CD4-positive, alpha-beta memory T cell (primary cell): ENCODE data around the gene ATP6V0E2. TPM values are rescaled to one million over a fixed set of nuclear protein-coding genes. Genes with fewer than 3 reads are reported as not detected.
A peak's percentile ranks its signal among the peaks of the same experiment; 100 is the strongest.

ENCODE experiments used
- CTCF ChIA-PET: fragments of 350-600 bp; sonication (Branson Sonifier 250); formaldehyde crosslinking; loops from one replicate; lab custom pipeline; 2021; ENCODE audit warnings: inconsistent platforms; ENCODE audit not compliant: partially characterized antibody; lab: Charles Lee
- POLR2A ChIA-PET: fragments of 350-600 bp; sonication (Branson Sonifier 250); formaldehyde crosslinking; loops from one replicate; lab custom pipeline; 2021; ENCODE audit not compliant: partially characterized antibody; lab: Charles Lee
- DNase-seq, 5 donors: peaks; one replicate each; pipeline versions ENCODE4 v3.0.0 to v3.0.0-alpha.2; 2020 to 2022; ENCODE audit warnings: mixed read lengths in 1 of 5
- H3K27ac ChIP-seq: one replicate; pipeline ENCODE4 v1.7.0; 2013; ENCODE audit warnings: low read depth, low read length
- H3K27me3 ChIP-seq: 2 replicates; pipeline ENCODE4 v1.7.0; 2013; ENCODE audit warnings: mild to moderate bottlenecking, low read length, moderate library complexity; ENCODE audit not compliant: insufficient read depth
- H3K36me3 ChIP-seq: 2 replicates; pipeline ENCODE4 v1.7.0; 2013; ENCODE audit warnings: mild to moderate bottlenecking, low read length, moderate library complexity; ENCODE audit not compliant: insufficient read depth
- H3K4me1 ChIP-seq: 2 replicates; pipeline ENCODE4 v1.7.0; 2013; ENCODE audit warnings: mild to moderate bottlenecking, low read length, moderate library complexity; ENCODE audit not compliant: insufficient read depth
- H3K4me3 ChIP-seq, 2 donors: one replicate each; pipeline ENCODE4 v1.7.0; 2013; ENCODE audit warnings: low read length in 2 of 2, mild to moderate bottlenecking in 1 of 2
- H3K9me3 ChIP-seq, 2 donors: one replicate each; pipeline ENCODE4 v1.7.0; 2013; ENCODE audit warnings: low read length in 2 of 2, control low read depth in 1 of 2; ENCODE audit not compliant: control insufficient read depth in 1 of 2
- H3K27ac Mint-ChIP-seq, 7 donors: one replicate each; pipeline ENCODE4 v1.8.0; 2020 to 2021; ENCODE audit warnings: mixed read lengths in 7 of 7, mild to moderate bottlenecking in 6 of 7, inconsistent platforms in 3 of 7, moderate library complexity in 3 of 7
- H3K27me3 Mint-ChIP-seq, 2 donors: one replicate each; pipeline ENCODE4 v1.8.0; 2020 to 2021; ENCODE audit warnings: mixed read lengths in 2 of 2
- H3K36me3 Mint-ChIP-seq, 2 donors: one replicate each; pipeline ENCODE4 v1.8.0; 2020 to 2021; ENCODE audit warnings: mixed read lengths in 2 of 2, inconsistent platforms in 1 of 2, mild to moderate bottlenecking in 1 of 2
- H3K4me1 Mint-ChIP-seq, 4 donors: one replicate each; pipeline ENCODE4 v1.8.0; 2020 to 2021; ENCODE audit warnings: mixed read lengths in 4 of 4, mild to moderate bottlenecking in 1 of 4
- H3K4me3 Mint-ChIP-seq, 8 donors: one replicate each; pipeline ENCODE4 v1.8.0; 2020 to 2021; ENCODE audit warnings: mixed read lengths in 8 of 8, mild to moderate bottlenecking in 7 of 8, moderate library complexity in 6 of 8, inconsistent platforms in 3 of 8
- H3K9me3 Mint-ChIP-seq, 8 donors: one replicate each; pipeline ENCODE4 v1.8.0; 2020 to 2021; ENCODE audit warnings: mixed read lengths in 8 of 8, mild to moderate bottlenecking in 5 of 8, inconsistent platforms in 3 of 8, moderate library complexity in 1 of 8
- intact Hi-C: fragments of 100-400 bp; cut with micrococcal nuclease; formaldehyde crosslinking; loops from one replicate; pipeline ENCODE4 v1.15.1; 2023
- polyA plus RNA-seq, 2 donors: library from polyadenylated mRNA; unstranded; fragments of 300-500 nt; fragmentation: Illumina TruSeq; gene quantifications; one replicate each; pipeline ENCODE4 v1.2.3, GENCODE V29; 2021
- total RNA-seq, 2 experiments: library from RNA; stranded (reverse); gene quantifications; one replicate each; pipeline ENCODE4 v1.2.3, GENCODE V29; 2021

Gene ATP6V0E2
- total and polyA plus RNA-seq, 4 experiments from 2014 or later = 64.6 to 163 (median 105) TPM

DNA sequence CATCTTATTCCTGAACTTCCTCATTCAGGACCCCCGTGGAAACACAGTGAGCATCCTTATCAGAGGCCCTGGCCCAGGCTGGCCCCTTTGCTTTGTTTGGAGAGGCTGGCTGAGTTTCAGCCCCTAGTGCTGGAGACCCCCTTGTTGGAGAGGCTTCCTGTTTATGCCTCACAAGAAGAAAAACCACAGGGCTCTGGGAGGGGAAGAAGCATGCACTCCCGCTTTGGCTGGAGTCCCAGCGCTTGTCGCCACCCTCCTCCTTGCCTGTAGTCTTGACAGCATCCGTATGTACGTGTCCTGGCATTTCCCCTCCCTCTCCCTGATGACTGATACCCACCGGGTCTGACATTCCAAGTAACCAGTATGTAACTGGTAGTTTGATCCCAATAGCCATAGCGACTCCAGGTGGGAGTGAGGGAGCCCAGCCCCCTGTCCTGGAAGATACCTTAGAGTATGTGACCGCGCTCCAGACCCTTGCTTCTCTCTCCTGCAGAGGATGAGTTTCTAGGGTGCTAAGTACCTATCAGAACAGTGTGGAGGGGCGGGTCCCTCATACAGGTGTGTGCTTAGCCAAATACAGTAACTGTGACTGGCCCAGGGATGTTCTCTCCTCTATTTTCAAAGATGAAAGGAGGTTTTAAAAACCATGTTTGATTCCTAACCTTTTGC lies 6.9 kb upstream of the ATP6V0E2 start:
- peaks cover 9% of the 10 kb centered on the region for H3K36me3 ChIP-seq
- Mint-ChIP-seq H3K4me3 (peak overlapping the region in 7 of 8 donors; percentile 45 to 91 (median 67)), H3K36me3 (peaks cover 18 to 22% of the 10 kb centered on the region in 2 donors), H3K4me1 (peaks cover 66 to 97% (median 85%) of the 10 kb centered on the region in 4 donors), H3K9me3 (no peaks in the 10 kb centered on the region), H3K27me3 (no peaks in the 10 kb centered on the region), H3K27ac (peak overlapping the region; percentile 91 to 98 (median 93))
- intact Hi-C loops = no loop called here
- no peaks in the 10 kb centered on the region for H3K27me3 ChIP-seq
- CTCF ChIA-PET = interaction anchor here (1.3 kb wide), 2 partner anchors 12 to 16 kb away, joined by 3 to 5 read pairs; no protein-coding TSS in a partner anchor
- DNase-seq = no peak
- POLR2A ChIA-PET = interaction anchor here (0.6 to 8.6 kb wide), 6 partner anchors 8 to 62 kb away, joined by 3 to 166 read pairs (median 28); partner anchors contain the start of gene ZNF862
- no peaks in the 10 kb centered on the region for H3K9me3 ChIP-seq
- H3K4me3 ChIP-seq = no peak overlapping the region
- H3K27ac ChIP-seq = peak overlapping the region; percentile 70
- H3K4me1 ChIP-seq = peaks cover 97% of the 10 kb centered on the region

DNA sequence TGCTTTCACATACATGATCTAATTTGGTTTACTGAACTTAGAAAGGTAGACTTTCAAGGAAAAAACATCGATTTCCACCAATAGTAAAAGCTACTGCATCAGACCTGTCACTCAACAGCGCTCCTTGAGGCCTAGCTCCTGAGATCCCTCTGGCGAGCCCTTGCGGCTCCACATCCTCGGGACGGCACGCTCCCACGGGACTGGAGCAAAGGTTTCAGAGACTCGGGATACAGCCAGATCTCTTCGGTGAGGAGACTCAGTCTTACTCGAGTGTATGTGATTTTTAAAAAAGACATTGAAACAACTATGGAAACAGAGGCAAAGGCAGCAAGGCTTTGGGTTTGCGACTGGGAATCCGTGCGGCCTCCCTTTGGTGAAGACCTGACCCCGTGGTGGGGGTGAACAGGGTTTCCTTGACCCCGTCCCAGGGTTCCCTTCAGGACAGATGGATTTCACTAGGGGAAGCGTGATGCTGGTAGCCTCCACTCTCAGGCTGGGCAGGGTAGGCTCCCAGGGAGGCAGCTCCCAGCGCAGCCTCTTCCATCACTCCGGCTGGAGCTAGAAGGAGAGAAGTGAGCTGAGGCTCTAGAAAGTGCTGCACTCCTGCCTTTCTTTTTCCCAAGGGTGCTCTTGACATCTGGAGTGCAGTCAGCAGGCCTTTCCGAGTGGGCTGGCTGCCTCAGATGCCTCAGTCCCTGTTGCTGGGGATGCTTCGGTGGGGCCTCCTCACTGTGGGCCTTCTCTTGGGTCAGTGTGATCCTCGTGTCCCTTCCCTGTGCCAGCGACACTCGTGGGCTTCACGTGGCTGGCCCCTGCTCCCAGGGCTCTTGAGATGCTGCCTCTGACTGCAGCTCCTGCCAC lies 5.8 kb upstream of the ATP6V0E2 start:
- Histone ChIP-seq H3K27ac (peak overlapping the region; percentile 70), H3K36me3 (no peaks in the 10 kb centered on the region), H3K9me3 (no peaks in the 10 kb centered on the region), H3K27me3 (no peaks in the 10 kb centered on the region), H3K4me1 (peaks cover 100% of the 10 kb centered on the region), H3K4me3 (peak overlapping the region in 1 of 2 donors; percentile 3)
- H3K36me3 Mint-ChIP-seq = peaks cover 12% of the 10 kb centered on the region in 2 donors
- H3K4me1 Mint-ChIP-seq = peaks cover 68 to 100% (median 89%) of the 10 kb centered on the region in 4 donors
- no peaks in the 10 kb centered on the region for H3K9me3 Mint-ChIP-seq
- DNase-seq = no peak
- no peaks in the 10 kb centered on the region for H3K27me3 Mint-ChIP-seq
- H3K4me3 Mint-ChIP-seq = peak overlapping the region; percentile 20 to 91 (median 74)
- ChIA-PET CTCF (interaction anchor here (1.3 to 4.4 kb wide), 3 partner anchors 15 to 30 kb away, joined by 5 to 26 read pairs (median 13); partner anchors contain the start of gene ZNF862), POLR2A (interaction anchor here (0.5 to 8.6 kb wide), 9 partner anchors 9 to 180 kb away, joined by 3 to 166 read pairs (median 4); partner anchors contain the start of gene ZNF862)
- H3K27ac Mint-ChIP-seq = peak overlapping the region; percentile 91 to 98 (median 93)
- intact Hi-C loops = no loop called here

GRCh38 chr7:149868623-149869290 lies 5.0 kb upstream of the ATP6V0E2 start:
- H3K4me1 ChIP-seq = peaks cover 95% of the 10 kb centered on the region

DNA sequence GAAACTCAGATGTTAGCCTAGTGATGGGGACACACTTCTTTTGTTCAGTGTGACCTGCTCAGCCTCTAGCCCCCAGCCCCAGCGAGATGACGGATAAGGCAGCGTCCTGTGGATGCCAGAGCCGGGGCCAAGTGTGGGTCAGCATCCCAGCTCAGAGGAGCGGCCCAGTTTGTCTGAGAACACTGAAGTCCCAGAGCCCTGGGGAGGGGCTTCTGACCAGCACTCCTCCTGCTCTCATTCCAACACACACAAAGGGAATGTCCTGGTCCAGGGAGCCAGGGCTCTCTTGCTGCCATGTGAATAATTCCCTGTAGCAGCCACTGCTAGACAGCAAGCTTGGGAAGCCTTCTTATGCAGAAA lies 4.5 kb upstream of the ATP6V0E2 start:
- Mint-ChIP-seq H3K27me3 (no peaks in the 10 kb centered on the region), H3K4me3 (peak overlapping the region in 7 of 8 donors; percentile 78 to 91 (median 87)), H3K4me1 (peaks cover 66 to 96% (median 82%) of the 10 kb centered on the region in 4 donors), H3K36me3 (peaks cover 7 to 8% of the 10 kb centered on the region in 2 donors), H3K9me3 (no peaks in the 10 kb centered on the region), H3K27ac (peak overlapping the region; percentile 91 to 97 (median 93))
- no peak for DNase-seq
- ChIA-PET POLR2A (interaction anchor here (0.9 to 8.6 kb wide), 9 partner anchors 8 to 1141 kb away, joined by 3 to 166 read pairs (median 3); partner anchors contain the start of gene ZNF862), CTCF (interaction anchor here (1.0 to 4.4 kb wide), 5 partner anchors 14 to 62 kb away, joined by 4 to 32 read pairs (median 13); partner anchors contain the start of gene ZNF862)
- no peaks in the 10 kb centered on the region for H3K27me3 ChIP-seq
- H3K4me3 ChIP-seq = peak overlapping the region in 1 of 2 donors; percentile 34
- H3K9me3 ChIP-seq = no peaks in the 10 kb centered on the region
- peak overlapping the region; percentile 70 for H3K27ac ChIP-seq
- peaks cover 90% of the 10 kb centered on the region for H3K4me1 ChIP-seq
- H3K36me3 ChIP-seq = no peaks in the 10 kb centered on the region
- intact Hi-C loops = no loop called here

More at GRCh38 chr7:149868623-149869290, 5.0 kb upstream of the ATP6V0E2 start:
- Mint-ChIP-seq H3K4me1 (peaks cover 69 to 98% (median 85%) of the 10 kb centered on the region in 4 donors), H3K27me3 (no peaks in the 10 kb centered on the region), H3K4me3 (peak overlapping the region; percentile 20 to 91 (median 74)), H3K36me3 (peaks cover 8 to 9% of the 10 kb centered on the region in 2 donors), H3K27ac (peak overlapping the region; percentile 84 to 96 (median 91)), H3K9me3 (no peaks in the 10 kb centered on the region)
- ChIA-PET CTCF (interaction anchor here (3.8 to 4.4 kb wide), 3 partner anchors 14 to 31 kb away, joined by 13 to 32 read pairs (median 26); partner anchors contain the start of gene ZNF862), POLR2A (interaction anchor here (0.5 to 8.6 kb wide), 8 partner anchors 7 to 1141 kb away, joined by 3 to 166 read pairs (median 18); partner anchors contain the start of gene ZNF862)
- H3K27me3 ChIP-seq = no peaks in the 10 kb centered on the region
- no peaks in the 10 kb centered on the region for H3K36me3 ChIP-seq
- no peaks in the 10 kb centered on the region for H3K9me3 ChIP-seq
- peak overlapping the region; percentile 70 for H3K27ac ChIP-seq
- intact Hi-C loops = no loop called here
- H3K4me3 ChIP-seq = peak overlapping the region in 1 of 2 donors; percentile 3
- DNase-seq = no peak

DNA sequence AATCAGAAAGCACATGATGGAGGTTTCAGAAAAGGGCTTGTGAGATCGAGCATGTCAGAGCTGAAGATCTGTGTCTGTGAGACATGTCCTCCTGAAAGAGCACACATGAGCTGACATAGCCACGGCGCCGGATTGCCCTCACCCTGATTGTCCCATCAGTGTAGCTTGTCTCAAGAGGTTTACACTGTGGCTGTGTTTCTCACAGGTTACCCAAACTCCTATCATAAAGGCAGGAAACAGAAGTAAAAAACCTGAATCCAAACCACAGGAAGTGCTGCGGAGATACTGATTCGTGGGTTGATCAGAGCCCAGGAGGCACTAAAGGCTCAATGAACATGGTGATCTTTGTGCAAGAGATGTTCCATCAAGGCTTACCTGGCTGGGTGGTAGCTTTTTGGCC lies 3.9 kb upstream of the ATP6V0E2 start:
- Mint-ChIP-seq H3K27me3 (no peaks in the 10 kb centered on the region), H3K36me3 (peaks cover 5 to 8% of the 10 kb centered on the region in 2 donors), H3K9me3 (no peaks in the 10 kb centered on the region), H3K27ac (peak overlapping the region; percentile 91 to 97 (median 93)), H3K4me1 (peaks cover 69 to 96% (median 84%) of the 10 kb centered on the region in 4 donors), H3K4me3 (peak overlapping the region; percentile 78 to 91 (median 84))
- no peaks in the 10 kb centered on the region for H3K36me3 ChIP-seq
- peaks cover 90% of the 10 kb centered on the region for H3K4me1 ChIP-seq
- POLR2A ChIA-PET = interaction anchor here (0.7 to 8.6 kb wide), 10 partner anchors 8 to 1140 kb away, joined by 3 to 166 read pairs (median 3); partner anchors contain the start of gene ZNF862
- H3K9me3 ChIP-seq = no peaks in the 10 kb centered on the region
- H3K27ac ChIP-seq = peak overlapping the region; percentile 70
- peak overlapping the region in 1 of 2 donors; percentile 34 for H3K4me3 ChIP-seq
- H3K27me3 ChIP-seq = no peaks in the 10 kb centered on the region
- CTCF ChIA-PET = interaction anchor here (1.0 to 4.4 kb wide), 5 partner anchors 13 to 63 kb away, joined by 4 to 32 read pairs (median 13); partner anchors contain the start of gene ZNF862
- intact Hi-C loops = loop anchor here (2.0 kb wide), 1 partner anchor 13 kb away; no protein-coding TSS in a partner anchor
- DNase-seq = peak; percentile 68 to 77 (median 73)

- no peaks in the 10 kb centered on the region for H3K9me3 ChIP-seq
- peaks cover 2 to 5% of the 10 kb centered on the region in 2 donors for H3K36me3 Mint-ChIP-seq
- CTCF ChIA-PET = interaction anchor here (1.0 to 4.4 kb wide), 6 partner anchors 13 to 63 kb away, joined by 4 to 32 read pairs (median 8); partner anchors contain the start of gene ZNF862
- H3K27me3 ChIP-seq = no peaks in the 10 kb centered on the region
- peaks cover 90% of the 10 kb centered on the region for H3K4me1 ChIP-seq
- no peak for DNase-seq
- POLR2A ChIA-PET = interaction anchor here (0.7 to 8.6 kb wide), 8 partner anchors 9 to 887 kb away, joined by 3 to 166 read pairs (median 18); partner anchors contain the start of gene ZNF862
- H3K4me1 Mint-ChIP-seq = peaks cover 70 to 96% (median 84%) of the 10 kb centered on the region in 4 donors
- peak overlapping the region; percentile 78 to 91 (median 84) for H3K4me3 Mint-ChIP-seq
- peak overlapping the region; percentile 91 to 97 (median 93) for H3K27ac Mint-ChIP-seq
- H3K4me3 ChIP-seq = peak overlapping the region in 1 of 2 donors; percentile 34
- peak overlapping the region; percentile 70 for H3K27ac ChIP-seq
- intact Hi-C loops = loop anchor here (2.0 kb wide), 1 partner anchor 13 kb away; no protein-coding TSS in a partner anchor
- H3K27me3 Mint-ChIP-seq = no peaks in the 10 kb centered on the region
- no peaks in the 10 kb centered on the region for H3K36me3 ChIP-seq
- no peaks in the 10 kb centered on the region for H3K9me3 Mint-ChIP-seq
Measured at GRCh38 chr7:149870274-149870673, 3.5 kb upstream of the ATP6V0E2 start.
